ENCODE results near the gene PRUNE2.
"Not testable (repeated sequence)": the region's sequence is repeated elsewhere in the genome, so short reads cannot be mapped to it uniquely, and the experiment has no call there.

PRUNE2 gene

DNA sequence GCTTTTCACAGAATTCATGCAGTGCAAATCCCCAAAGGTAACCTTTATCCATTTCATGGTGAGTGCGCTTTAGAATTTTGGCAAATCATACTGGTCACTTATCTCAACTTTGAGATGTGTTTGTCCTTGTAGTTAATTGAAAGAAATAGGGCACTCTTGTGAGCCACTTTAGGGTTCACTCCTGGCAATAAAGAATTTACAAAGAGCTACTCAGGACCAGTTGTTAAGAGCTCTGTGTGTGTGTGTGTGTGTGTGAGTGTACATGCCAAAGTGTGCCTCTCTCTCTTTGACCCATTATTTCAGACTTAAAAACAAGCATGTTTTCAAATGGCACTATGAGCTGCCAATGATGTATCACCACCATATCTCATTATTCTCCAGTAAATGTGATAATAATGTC lies 120.4 kb downstream of the PRUNE2 start:
- DNase-seq: no peak

DNA sequence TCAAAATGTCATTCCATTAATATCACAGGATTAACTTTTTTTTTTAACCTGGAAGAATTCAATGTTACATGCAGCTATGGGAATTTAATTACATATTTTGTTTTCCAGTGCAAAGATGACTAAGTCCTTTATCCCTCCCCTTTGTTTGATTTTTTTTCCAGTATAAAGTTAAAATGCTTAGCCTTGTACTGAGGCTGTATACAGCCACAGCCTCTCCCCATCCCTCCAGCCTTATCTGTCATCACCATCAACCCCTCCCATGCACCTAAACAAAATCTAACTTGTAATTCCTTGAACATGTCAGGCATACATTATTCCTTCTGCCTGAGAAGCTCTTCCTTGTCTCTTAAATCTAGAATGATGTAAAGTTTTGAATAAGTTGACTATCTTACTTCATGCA lies 121.0 kb downstream of the PRUNE2 start:
- DNase-seq: no peak

DNA sequence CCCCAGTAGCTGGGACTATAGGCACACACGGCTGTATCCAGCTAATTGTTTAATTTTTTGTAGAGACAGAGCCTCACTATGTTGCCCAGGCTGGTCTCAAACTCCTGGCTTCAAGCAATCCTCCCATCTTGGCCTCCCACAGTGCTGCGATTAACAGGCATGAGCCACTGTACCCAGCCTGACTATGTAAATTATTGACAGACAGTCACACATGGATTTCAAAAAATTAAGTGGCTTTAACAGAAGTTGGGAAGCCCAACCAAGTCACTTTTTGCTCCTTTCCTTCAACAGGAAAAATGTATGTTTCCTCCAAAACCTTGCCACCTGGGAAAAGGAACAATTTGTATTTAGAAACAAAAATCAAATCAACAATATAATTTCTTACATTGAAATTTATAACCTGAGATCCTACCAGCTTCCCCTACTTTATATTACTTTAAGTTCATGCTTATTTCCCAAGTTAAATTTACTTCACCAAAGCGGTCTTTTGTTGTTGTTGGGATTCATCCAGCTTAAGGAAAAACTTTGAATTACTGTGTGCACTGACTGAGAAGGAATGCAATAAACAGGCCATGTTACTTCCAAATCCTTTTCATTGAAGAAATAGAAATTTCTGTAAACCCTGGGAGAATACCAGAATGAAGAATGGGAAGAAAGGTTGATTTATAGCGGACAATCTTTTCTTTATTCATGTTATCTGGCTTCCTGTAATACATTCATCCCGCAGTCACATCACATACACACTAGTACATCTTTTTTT lies 133.0 kb downstream of the PRUNE2 start:
- no peak for DNase-seq

DNA sequence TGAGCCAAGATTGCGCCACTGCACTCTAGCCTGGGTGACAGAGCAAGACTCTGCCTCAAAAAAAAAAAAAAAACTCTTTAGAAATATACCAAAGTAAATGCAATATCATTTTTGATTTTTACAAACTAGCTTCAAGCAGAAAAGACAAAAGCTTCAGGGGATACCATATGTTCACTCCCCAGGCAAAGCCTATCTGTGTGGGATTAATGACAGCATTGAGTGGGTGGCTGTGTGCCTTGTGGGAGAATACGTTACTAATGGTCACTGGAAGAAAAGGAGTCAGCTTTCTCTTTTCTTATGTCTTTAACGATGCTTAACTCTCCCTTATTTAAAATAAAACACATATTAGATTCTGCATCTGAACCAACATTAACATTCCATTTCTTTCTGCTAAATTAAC lies 139.8 kb downstream of the PRUNE2 start:
- DNase-seq: no peak

DNA sequence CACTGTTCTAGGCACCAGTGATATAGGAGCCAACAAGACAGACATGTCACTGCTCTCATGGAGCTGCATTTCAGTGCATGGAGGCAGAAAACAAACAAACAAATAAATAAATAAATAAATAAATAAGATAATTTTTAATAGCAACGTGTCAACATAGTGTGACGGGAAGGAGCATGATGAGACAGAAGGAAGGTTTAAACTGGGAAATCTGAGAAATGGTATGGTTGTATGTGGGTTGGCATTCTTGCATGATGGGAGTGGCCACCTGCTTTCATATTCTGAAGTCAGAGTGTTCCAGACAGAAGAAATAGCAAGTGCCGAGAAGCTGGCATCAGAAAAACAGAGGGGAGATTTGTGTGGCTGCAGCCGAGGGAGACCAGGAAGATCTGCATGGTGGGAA lies 141.8 kb downstream of the PRUNE2 start, which contains the start of gene PCA3:
Gene PCA3 (plus strand): TSS at position 301 of the 400 bp plus-strand sequence.
- no peak for DNase-seq

DNA sequence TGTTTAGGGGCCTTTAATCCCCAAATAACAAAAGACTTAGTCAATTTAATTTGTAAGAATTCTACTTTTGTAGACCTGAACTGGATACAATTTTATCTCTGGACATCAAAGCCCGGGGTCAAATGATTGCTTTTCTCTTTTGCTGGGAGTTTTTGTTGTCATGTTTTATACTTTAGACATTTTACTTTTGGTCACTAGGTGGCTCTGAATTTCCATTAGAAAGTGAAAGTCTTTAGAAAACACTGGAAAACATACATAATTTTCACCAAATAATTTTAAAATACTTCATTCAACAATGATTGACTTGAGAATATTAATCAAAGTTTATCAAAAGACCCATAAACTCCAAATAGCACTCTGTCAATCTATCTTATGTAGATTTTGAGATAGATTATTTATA lies 144.5 kb downstream of the PRUNE2 start:
- no peak for DNase-seq

DNA sequence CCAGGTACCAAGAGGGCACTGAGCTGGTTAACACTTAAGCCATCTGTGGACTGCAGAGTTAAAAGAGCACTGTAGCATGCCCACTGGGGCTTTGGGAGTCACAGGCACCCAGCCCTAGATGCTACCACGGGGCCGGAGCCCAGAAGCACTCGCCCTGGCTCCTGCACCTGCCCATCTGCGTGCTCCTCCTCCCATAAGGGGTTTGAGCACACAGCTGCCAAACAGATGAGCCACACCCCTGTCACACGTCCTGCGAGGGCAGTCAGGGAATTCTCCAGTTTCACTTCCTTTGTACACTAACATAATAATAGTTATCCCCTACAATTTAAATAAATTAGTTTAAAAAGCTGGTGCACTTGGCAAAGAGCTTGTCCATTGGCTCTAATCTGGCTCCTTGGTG lies 146.2 kb downstream of the PRUNE2 start:
- DNase-seq: peak; percentile 77

DNA sequence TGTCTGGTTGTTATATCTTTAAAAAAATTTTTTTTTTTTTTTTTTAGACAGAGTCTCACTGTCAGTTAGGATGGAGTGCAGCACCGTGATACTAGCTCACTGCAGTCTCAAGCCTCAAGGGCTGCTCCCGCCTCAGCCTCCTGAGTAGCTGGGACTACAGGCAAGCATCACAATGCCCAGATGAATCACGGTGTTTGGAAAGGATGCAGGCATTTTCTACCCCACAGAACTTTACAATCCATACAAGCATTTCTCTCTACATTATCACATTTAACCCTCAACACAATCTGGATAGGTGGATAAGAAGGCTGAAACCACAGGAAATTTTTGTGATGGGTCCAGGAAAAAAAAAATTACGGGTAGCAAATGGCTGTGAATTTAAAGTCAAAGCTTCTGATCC lies 147.4 kb downstream of the PRUNE2 start:
- DNase-seq: no peak

DNA sequence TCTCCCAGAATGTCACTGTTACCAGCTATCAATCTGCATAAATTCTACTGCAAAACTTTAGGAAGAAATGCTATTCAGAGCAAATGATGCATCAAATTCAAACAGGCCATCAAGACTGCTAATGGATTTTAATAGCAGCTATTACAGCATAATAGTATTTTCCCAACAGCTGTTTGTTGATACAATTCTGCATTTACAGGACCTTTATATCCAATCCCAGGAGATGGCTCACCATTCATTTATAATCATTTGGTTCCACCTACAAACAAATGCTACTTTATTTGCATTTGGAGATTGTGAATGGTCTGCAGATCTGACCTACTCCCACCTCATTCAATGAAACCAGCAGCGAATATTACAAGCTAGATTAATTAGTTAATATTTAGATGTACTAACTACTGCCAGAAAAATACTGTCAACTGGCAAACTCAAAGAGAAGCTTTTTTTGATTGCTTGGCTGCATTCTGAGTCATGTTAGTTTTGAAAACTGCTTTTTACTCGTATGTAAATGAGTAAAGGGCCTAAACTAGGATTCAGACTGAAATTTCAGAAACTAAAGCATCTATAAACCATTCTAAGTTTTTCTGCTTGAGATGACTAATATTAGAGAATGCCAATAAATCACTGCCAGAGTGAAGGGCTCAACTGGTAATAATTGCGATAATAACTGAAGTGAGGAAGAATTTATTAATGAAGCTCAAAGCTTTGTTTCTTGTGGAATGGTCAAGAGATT lies 148.8 kb downstream of the PRUNE2 start:
- no peak for DNase-seq

DNA sequence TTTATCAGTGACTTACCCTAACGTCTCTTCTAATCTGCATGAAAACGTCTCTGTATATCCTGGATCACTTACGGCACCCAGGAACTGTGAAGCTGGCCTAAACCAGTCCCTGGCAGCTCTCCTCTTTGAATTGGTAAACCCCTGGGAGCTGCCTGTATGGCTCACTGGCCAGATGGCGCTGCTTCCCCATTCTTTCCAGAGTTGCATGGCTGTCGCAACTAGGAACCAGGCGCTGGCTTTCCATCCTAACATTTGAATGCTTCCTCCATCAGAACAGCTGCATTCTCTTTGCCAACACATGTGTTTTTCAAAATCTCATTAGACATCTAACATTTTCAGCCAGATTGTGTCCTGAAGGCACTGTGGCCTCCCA lies 149.7 kb downstream of the PRUNE2 start:
- DNase-seq: peak; percentile 71

DNA sequence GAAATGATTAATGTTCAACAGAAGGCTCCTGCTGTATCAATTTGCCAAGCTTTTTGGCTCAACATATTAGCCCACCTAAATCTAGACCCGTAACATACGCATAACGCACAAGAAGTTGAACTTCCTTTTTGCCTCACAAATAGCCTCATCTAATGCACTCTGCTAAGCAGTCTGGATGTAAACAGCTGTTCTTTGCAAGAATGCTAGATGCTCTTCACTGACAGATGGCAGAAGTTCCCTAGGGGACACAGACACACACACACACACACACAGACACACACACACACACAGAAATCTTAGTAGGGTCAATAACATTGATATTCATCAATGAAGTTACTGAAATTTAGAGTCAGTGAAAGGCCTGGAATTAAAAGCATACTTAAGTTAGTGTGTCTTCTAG lies 154.9 kb downstream of the PRUNE2 start:
- DNase-seq: no peak

DNA sequence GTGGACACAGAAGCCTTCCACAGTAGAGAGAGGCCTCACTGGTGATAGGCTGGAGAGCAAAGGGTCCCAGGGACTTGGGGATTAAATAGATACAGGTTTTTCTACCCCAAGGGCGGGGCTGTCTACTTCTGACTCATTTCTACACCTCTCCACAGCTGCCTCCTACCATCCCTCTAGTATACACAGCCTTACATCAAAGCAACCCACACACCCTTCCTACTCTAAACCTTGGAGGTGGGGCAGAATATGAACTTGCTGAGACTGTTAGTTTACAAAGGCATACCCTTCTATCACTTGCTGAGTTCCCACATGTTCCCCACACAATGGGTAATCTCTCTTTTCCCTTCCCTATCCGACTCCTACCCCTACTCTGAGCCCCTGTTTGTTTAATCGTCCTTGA lies 161.6 kb downstream of the PRUNE2 start:
- DNase-seq: no peak

DNA sequence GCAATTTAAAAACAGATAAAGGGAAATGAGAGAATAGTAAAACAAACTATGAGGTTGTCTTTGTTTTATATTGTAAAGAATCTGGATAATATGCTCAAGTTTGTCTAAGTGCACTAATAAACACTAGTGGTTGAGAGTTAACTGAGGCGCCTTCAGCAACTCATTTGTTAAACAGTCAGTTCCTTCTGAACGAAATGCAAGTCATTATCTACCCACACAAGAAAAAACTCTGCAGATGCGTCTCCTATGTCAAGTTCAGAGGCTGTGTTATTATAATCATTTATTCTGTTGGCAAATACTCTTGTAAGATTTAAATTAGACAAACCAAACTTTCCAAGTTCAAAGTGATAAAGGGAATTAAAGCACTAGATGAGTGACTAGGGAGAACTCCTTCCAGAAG lies 162.0 kb downstream of the PRUNE2 start:
- no peak for DNase-seq

DNA sequence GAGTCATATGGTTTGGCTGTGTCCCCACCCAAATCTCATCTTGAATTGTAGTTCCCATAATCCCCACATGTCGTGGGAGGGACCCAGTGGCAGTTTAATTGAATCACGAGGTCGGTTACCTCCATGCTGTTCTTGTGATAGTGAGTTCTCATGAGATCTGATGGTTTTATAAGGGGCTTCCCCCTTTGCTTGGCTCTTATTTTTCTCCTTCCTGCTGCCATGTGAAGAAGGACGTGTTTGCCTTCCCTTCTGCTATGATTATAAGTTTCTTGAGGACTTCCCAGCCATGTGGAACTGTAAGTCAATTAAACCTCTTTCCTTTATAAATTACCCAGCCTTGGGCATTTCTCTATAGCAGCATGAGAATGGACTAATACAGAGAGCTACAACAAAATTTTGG lies 163.0 kb downstream of the PRUNE2 start:
- DNase-seq: not testable (repeated sequence)

DNA sequence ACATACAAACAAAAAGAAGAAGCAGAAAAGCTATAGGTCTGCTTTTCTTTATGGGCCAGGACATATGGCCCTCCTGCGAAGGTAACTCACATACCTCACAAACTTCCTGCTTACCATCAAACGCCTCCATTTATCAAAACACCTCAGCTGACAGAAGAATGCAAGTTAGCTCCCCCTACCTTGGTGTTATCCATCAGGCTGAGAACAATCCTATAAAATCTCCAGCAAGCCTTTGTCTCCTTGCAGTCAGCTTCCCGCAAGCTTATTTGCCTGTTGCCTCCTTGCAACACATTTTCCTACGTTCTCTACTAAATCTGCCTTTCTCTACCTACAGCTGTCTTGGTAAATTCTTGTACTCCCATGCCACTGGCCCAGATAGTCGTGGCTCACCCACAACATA lies 164.4 kb downstream of the PRUNE2 start:
- DNase-seq: no peak

DNA sequence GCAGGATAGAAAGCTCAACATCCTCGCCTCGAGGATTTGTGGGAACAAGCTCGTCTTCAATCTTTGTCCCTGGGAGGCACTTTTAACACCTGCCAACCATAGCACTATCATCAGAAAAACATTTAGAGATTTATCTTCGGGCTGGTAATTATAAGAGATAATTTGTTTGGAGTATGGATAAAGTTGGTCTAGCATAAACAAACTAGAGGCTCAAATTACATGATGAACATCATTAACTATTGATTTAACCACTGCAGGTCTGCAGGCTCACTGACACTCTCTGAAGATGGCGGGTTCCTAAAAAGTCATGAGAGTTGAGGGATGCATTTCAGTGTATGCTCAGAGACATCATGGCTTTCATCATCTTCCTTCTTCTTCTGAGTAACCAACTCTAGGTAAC lies 167.5 kb downstream of the PRUNE2 start:
- peak; percentile 72 for DNase-seq

DNA sequence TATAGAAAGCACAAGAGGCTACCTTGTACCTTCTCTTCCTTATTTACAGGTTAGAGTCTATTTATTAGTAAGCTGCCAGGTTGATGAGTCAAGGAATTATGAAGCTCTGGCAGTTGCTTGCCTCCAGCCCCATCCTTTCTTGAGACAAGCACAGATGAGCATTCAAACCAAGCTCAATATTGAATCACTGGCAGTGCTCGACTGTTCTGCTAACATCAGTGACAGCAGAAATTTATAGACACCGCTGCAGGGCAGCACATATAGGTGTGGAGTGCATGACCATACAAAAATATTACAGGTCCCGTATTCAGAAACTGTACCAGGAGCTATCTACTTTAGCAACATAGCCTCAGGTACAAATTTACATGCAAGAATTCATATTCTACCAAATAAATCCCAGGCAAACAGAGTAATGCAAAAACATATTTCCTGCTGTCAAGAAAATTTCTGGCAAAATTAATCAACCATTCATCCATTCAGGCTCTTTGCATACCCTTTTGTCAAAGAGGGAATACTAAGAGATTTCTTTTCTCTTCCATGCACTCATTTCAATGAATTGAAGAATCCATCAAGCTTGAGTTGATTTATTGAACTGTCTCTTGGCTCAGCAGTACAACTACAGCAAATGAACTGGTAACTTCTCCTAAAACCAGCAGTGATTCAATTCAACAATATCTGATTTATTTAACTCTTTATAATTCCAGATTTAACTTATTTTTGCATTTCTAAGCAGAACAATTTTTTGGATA lies 168.6 kb downstream of the PRUNE2 start:
- no peak for DNase-seq

DNA sequence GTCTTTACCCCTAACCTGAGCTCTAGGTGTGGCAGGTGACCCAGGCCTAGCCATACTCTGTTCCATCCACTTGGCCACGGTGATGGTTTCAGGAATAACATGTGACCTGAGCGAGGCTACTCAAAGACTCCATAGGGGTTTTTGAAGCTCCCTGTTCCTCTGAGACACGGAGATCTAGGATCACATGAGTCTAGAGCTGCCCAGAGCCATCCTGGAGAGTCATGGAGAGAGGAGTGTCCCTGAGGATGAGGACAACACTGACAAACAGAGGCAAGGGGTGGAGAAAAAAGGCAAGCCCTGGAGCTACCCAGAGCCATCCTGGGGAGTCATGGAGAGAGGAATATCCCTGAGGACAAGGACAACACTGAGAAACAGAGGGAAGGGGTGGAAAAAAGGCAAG lies 171.2 kb downstream of the PRUNE2 start:
- DNase-seq: no peak

DNA sequence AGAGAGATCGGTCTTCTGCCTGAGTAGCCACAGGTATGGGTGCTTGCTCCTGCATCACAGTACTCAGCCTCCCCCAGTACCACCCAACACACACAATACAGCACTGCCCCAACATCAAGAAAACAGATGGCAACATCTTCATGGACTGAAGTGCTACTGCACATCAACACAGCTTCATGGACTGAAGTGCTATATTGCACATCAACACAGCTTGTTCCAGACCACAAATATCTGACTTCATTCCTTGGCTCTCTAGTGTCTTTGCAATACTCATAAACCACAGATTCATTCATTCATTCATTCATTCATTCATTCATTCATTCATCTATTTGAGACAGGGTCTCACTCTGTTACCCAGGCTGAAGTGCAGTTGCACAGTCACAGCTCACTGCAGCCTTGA lies 172.8 kb downstream of the PRUNE2 start:
- DNase-seq: no peak

DNA sequence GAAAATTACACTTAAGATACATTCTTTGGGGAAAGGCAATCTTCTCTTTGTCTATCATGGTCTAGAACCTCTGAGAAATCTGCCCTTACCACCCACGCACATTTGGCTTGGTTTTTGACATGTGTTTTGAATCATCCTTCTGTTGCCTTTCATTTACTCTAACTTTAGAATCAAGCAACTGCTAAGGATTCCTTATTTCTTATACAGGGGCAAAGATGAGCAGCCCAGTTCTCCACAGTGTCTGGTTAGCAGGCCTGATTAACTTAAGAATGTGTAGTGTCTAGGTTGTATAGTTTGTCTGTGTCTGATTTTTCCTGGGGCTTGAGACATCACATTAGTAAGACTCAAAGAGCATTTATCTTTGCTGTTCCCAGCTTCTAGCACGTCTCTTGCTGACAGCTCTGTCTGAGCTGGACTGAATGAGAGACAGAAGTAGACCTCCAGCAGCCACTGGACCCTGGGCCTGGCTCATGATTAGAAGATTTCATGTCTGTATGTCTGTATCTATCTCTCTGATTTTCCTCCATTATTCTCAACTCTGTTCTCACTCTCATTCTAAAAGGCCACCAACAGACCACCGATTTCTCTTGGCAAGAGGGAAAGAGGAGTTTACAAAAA lies 173.5 kb downstream of the PRUNE2 start:
- no peak for DNase-seq

DNA sequence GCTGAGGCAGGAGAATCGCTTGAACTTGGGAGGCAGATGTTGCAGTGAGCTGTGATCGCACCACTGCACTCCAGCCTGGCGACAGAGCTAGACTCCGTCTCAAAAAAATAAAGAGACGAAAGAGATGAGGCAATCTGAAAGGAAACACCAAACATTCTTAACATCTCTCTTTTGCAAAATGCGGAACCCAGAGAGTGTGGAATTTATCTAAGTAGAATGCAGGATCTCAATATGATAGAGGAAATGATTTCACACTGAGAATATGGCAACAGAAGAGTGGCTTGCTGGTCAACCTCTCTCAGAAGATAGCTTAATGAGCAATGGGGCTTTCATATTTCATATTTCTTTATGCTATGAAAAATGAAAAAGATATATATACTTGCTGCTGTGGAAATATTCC lies 175.1 kb downstream of the PRUNE2 start:
- DNase-seq: no peak

DNA sequence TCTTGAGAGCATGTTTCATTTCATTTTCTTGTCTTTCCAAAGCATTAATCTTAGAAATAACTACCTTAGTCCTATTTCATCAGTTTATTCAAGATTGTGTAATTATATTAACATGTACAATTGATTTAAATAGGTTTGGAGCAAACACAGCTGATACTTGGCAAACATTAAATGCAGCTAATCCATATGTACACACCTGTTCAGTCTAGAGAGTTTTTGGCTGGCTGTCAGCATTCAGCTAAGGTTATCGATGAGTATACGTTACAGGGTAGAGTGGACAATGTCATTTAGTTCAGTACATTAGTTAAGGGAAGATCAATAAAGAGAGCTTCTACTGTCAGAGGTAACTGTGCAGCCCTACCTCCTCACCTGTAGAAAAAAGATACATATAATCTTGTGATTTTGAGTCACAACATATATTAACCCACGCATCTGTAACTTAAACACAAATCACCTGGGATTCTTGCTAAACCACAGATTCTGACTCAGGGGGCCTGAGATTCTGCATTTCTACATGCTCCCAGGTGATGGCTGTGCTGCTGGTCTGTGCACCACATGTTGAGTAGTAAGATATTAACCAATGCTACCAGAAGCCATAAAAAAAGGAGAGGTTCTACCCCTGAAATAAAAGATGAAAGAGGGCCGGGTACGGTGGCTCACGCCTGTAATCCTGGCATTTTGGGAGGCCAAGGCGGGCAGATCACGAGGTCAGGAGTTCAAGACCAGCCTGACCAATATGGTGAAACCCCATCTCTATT lies 175.8 kb downstream of the PRUNE2 start:
- peak; percentile 81 for DNase-seq

DNA sequence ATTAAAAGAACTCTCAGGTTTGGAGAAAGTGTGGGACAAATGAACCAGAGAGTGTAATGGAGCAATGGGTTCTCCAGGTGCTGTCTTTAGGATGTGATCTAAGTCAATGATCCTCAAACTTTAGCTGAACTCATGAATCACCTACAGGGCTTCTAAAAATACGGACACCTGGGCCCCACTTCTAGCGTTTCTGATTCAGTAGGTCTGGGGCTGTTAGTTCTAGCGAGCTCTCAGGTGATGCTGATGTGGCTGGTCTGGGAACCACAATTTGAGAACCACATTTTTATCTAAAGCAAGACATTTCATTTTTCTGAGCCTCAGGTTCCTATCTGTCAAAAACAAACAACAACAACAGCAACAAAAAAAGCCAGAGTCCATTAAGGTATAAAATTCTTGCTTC lies 176.8 kb downstream of the PRUNE2 start:
- DNase-seq: peak; percentile 47
